Spleen (tissue), 7 donors: Measurements from ENCODE around the gene WDR35.

Experiments used
- POLR2A ChIP-seq, 3 donors: fragments of 450-650 bp; IDR thresholded peaks; one replicate each; pipeline ENCODE4 v1.5.1; 2017; ENCODE audit warnings: antibody characterized with exemption in 3 of 3, mild to moderate bottlenecking in 1 of 3
- POLR2AphosphoS5 ChIP-seq, 3 donors: sonication (generic); formaldehyde crosslinking; IDR thresholded peaks; one replicate each; pipeline ENCODE4 v1.5.1; 2017; ENCODE audit warnings: antibody characterized with exemption in 3 of 3
- TF ChIP-seq, protein P1 (sequence below), 11 experiments: fragments of 200-600 bp in 7 of 11; fragments of 450-650 bp in 4 of 11; sonication (generic) in 4 of 11; IDR thresholded peaks in 8 of 11; conservative IDR thresholded peaks in 3 of 11; 1 replicate in 7 of 11; 2 replicates in 4 of 11; pipeline versions ENCODE4 v1.4.0 to v1.8.0; 2016 to 2021; ENCODE audit warnings: antibody characterized with exemption in 11 of 11, inconsistent platforms in 4 of 11, mild to moderate bottlenecking in 1 of 11
- donor health status: DM: no; HTN: no; CAD: no; lungs with moderate emphysema.
- donor health status: DM: no; HTN: no; CAD: no.
- donor health status: DM: no; HTN: no; CAD: no.

DNA sequence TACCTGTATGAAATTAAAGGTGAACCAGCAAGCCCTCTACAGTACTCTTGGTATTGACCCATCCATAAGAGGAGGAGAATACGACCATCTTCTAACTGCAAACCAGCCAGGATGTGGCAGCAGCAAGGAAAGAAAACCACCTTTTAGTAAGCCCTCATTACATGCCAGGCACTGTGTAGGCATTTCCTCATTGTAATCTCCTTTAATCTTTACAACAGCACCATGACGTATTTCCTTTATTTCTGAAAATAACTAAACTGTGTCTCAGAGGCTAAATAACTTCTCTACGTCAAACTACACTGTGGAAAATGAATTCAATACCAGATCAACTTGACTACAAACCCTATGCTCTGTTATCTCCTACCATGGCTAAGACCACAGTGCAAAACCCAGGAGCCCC is 18.2 kb downstream of the WDR35 start:
- TF ChIP-seq POLR2A (IDR thresholded peaks at IDR 0.05) (no peak), POLR2AphosphoS5 (IDR thresholded peaks at IDR 0.05) (no peak)
- TF ChIP-seq, protein P1, sequence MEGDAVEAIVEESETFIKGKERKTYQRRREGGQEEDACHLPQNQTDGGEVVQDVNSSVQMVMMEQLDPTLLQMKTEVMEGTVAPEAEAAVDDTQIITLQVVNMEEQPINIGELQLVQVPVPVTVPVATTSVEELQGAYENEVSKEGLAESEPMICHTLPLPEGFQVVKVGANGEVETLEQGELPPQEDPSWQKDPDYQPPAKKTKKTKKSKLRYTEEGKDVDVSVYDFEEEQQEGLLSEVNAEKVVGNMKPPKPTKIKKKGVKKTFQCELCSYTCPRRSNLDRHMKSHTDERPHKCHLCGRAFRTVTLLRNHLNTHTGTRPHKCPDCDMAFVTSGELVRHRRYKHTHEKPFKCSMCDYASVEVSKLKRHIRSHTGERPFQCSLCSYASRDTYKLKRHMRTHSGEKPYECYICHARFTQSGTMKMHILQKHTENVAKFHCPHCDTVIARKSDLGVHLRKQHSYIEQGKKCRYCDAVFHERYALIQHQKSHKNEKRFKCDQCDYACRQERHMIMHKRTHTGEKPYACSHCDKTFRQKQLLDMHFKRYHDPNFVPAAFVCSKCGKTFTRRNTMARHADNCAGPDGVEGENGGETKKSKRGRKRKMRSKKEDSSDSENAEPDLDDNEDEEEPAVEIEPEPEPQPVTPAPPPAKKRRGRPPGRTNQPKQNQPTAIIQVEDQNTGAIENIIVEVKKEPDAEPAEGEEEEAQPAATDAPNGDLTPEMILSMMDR (IDR thresholded peaks at IDR 0.05 in 8 of 11, conservative IDR thresholded peaks at IDR 0.05 in 3 of 11), result no peak
